Smooth muscle cell (in vitro differentiated cells): ENCODE measurements around the gene FRMD1. TPM values are rescaled to one million over a fixed set of nuclear protein-coding genes. Genes with fewer than 3 reads are reported as not detected.

ENCODE experiments used
- DNase-seq: peaks from one replicate; lab custom pipeline; 2025; ENCODE audit not compliant: unreplicated experiment; lab: John Stamatoyannopoulos, UW
- H2AFZ ChIP-seq: fragments of 200-600 bp; sonication (generic); 2 replicates; pipeline ENCODE4 v1.6.0; 2016; ENCODE audit warnings: antibody characterized with exemption, low read depth, mild to moderate bottlenecking
- H3F3A ChIP-seq: fragments of 200-600 bp; sonication (generic); 2 replicates; pipeline ENCODE4 v1.6.0; 2017; ENCODE audit warnings: antibody characterized with exemption, low read depth
- H3K27ac ChIP-seq: fragments of 200-600 bp; sonication (generic); 2 replicates; pipeline ENCODE4 v1.5.1; 2016; ENCODE audit warnings: low read depth, mild to moderate bottlenecking
- H3K27me3 ChIP-seq: fragments of 200-600 bp; sonication (generic); 2 replicates; pipeline ENCODE4 v1.6.1; 2016; ENCODE audit warnings: low read depth, mild to moderate bottlenecking
- H3K36me3 ChIP-seq: fragments of 200-600 bp; sonication (generic); 2 replicates; pipeline ENCODE4 v1.5.1; 2016; ENCODE audit warnings: low read depth
- H3K4me1 ChIP-seq: fragments of 200-600 bp; sonication (generic); 2 replicates; pipeline ENCODE4 v1.5.1; 2016; ENCODE audit warnings: low read depth
- H3K4me2 ChIP-seq: fragments of 200-600 bp; sonication (generic); 2 replicates; pipeline ENCODE4 v1.6.0; 2016; ENCODE audit warnings: mild to moderate bottlenecking
- H3K4me3 ChIP-seq: fragments of 200-600 bp; sonication (generic); 2 replicates; pipeline ENCODE4 v1.5.1; 2016; ENCODE audit warnings: mild to moderate bottlenecking
- H3K79me2 ChIP-seq: fragments of 200-600 bp; sonication (generic); 2 replicates; pipeline ENCODE4 v1.6.0; 2016; ENCODE audit warnings: low read depth, mild to moderate bottlenecking
- H3K9ac ChIP-seq: fragments of 200-600 bp; sonication (generic); 2 replicates; pipeline ENCODE4 v1.6.0; 2016; ENCODE audit warnings: low read depth
- H3K9me3 ChIP-seq: fragments of 200-600 bp; sonication (generic); replicated peaks from 2 replicates; pipeline ENCODE4 v1.5.1; 2016; ENCODE audit warnings: low read depth
- H4K20me1 ChIP-seq: fragments of 200-600 bp; sonication (generic); 2 replicates; pipeline ENCODE4 v1.6.0; 2016; ENCODE audit warnings: low read depth
- WGBS: methylation state at CpG from one replicate; pipeline ENCODE4 v1.1.7; 2016; ENCODE audit warnings: low lambda C conversion rate; 5-methylcytosine and 5-hydroxymethylcytosine counted together
- polyA plus RNA-seq: library from polyadenylated mRNA; unstranded; fragments of >200 nt; fragmentation: Nextera tagmentation; extraction: Ambion mirVana; gene quantifications from 2 replicates; pipeline ENCODE4 v1.2.1, GENCODE V29; 2016
- total RNA-seq: library from RNA; depleted of rRNA; stranded (reverse); fragments of >200 nt; gene quantifications from 2 replicates; pipeline ENCODE4 v1.2.3, GENCODE V29; 2014
- TF ChIP-seq, protein P1 (sequence below): fragments of 200-600 bp; sonication (generic); IDR thresholded peaks from 2 replicates; pipeline ENCODE4 v1.5.1; 2017; ENCODE audit warnings: borderline replicate concordance, mild to moderate bottlenecking, antibody characterized with exemption; ENCODE audit not compliant: insufficient read depth, poor library complexity, severe bottlenecking

FRMD1 gene
- total and polyA plus RNA-seq, 2 experiments from 2014 or later, result not detected

DNA sequence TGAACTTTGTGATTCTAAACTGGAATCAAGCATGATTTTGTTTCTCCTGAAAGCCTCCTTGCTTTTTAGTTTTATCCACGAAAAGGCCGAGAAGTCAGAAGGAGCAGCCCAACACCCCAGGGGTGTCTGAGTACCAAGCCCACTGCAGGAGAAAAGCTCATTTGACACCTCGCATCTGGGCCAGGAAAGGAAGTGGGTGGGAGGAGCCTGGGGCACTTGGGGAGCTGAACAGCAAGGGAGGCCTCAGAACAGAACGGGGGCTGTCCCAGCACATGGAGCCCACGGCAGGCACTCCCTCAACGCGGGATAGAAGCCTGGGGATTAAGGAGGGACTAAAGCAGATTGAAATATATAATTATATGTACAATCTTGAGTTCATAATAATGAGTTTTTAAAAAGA lies 75.0 kb downstream of the FRMD1 start:
- H3K4me1 ChIP-seq, result no peaks in the 10 kb centered on the region
- no peak overlapping the region for H3K9ac ChIP-seq
- no peak overlapping the region for H3K4me2 ChIP-seq
- WGBS, result 83% methylated on average over 7 of the region's 7 CpGs
- H3K4me3 ChIP-seq, result no peak overlapping the region
- peaks cover 25% of the 10 kb centered on the region for H3F3A ChIP-seq
- H3K27ac ChIP-seq, result no peak overlapping the region
- TF ChIP-seq, protein P1, sequence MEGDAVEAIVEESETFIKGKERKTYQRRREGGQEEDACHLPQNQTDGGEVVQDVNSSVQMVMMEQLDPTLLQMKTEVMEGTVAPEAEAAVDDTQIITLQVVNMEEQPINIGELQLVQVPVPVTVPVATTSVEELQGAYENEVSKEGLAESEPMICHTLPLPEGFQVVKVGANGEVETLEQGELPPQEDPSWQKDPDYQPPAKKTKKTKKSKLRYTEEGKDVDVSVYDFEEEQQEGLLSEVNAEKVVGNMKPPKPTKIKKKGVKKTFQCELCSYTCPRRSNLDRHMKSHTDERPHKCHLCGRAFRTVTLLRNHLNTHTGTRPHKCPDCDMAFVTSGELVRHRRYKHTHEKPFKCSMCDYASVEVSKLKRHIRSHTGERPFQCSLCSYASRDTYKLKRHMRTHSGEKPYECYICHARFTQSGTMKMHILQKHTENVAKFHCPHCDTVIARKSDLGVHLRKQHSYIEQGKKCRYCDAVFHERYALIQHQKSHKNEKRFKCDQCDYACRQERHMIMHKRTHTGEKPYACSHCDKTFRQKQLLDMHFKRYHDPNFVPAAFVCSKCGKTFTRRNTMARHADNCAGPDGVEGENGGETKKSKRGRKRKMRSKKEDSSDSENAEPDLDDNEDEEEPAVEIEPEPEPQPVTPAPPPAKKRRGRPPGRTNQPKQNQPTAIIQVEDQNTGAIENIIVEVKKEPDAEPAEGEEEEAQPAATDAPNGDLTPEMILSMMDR, result no peak
- no peaks in the 10 kb centered on the region for H4K20me1 ChIP-seq
- no peak overlapping the region for H2AFZ ChIP-seq
- no peaks in the 10 kb centered on the region for H3K9me3 ChIP-seq
- no peak for DNase-seq
- H3K36me3 ChIP-seq, result no peaks in the 10 kb centered on the region
- no peaks in the 10 kb centered on the region for H3K27me3 ChIP-seq
- no peaks in the 10 kb centered on the region for H3K79me2 ChIP-seq

Other genes with a start within 250 kb of the FRMD1 start
- gene KIF25, start 81.5 kb downstream of the FRMD1 start, total RNA-seq, result 0.22 and 1.2 TPM in 2 replicates
- gene KIF25, start 81.5 kb downstream of the FRMD1 start, polyA plus RNA-seq, result 1.5 TPM in 1 of 2 replicates, not detected in the other
- gene DACT2, start 240.6 kb upstream of the FRMD1 start, total RNA-seq, result 0.18 TPM in 1 of 2 replicates, not detected in the other
- 0.06 and 0.59 TPM in 2 replicates for gene DACT2, start 240.6 kb upstream of the FRMD1 start, polyA plus RNA-seq